HG03460 (cell line): ENCODE data around the gene TNNI2.

Experiments
- ATAC-seq: cut with Tn5 transposase; IDR thresholded peaks from one replicate; pipeline ENCODE4 v1.9.1; 2021; ENCODE audit not compliant: unreplicated experiment

Gene TNNI2

DNA sequence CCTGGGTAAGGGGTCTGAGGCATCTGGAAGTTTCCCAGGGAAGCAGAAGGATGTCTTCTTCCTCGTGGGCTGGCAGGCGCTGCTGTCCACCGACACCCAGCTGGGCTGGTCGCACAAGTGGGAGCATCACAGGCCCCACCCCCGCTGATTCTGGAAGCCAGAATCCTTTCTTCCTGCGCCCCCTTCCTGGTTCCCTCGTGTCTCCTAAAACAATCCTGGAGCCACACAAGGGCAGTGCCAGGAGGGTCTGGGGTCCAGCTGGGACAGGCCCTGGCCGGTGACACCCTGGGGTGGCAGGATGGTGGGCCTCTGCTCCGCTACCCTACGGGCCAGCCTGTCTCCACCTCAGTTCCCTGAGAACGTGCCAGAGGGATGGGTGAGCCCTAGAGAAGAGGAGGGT, 18.3 kb downstream of the TNNI2 start:
- no peak for ATAC-seq

DNA sequence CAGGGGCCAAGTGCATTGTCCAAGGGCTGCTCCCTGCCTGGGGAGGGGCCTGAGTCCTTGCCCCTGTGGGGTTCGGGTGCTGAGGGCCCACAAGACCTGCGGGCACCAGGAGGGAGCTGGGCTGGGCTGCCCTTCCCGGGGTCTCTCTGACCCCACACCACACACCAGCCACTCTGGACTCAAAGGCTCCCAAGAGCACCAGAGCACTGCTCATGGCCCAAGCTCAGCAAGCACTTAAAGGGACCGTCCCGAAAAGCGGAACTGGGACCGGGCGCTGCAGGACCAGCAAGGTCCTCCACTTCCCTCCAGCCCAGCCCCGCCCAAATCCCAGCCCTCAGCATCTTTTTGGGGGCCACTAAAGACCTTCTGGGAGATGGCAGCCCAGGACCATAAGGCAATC, 19.4 kb downstream of the TNNI2 start:
- ATAC-seq = no peak

DNA sequence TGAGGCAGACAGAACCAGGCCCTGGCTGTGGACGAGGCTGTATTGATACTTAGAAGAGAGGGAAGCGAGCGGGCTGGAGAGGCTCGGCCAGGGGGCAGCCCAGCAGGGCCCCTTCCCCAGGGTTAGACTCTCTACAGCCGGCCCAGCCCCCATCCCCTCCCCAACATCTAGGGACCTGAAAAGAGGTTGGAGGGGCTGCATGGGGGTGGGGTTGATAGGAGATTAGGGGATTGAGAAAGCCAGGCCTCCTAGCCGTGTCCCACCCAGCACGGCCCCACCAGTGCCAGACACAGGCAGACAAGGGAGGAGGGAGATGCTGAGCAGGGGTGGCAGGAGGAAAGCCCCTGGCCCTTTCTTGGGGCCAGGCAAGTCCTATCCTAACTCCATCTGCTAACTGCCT, 19.8 kb downstream of the TNNI2 start:
- no peak for ATAC-seq

DNA sequence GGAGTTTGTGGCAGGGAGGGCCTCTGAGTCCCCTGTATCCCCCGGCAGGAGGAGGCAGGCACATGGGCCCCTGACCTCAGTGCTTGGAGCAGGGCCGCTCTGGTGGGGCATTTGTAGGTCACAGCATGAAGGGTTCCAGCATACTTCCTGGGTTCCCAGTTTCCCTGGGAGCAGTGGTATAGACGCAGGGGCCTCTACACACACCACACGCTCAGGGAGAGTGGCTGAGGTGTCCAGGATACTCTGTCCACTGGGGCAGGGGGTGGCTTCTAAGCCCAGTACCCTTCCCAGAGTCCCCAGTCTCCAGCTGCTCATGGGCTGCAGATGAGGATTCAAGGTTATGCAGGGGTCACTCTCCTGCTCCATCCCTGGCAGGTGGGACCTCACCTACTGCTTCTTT, 20.2 kb downstream of the TNNI2 start:
- no peak for ATAC-seq

DNA sequence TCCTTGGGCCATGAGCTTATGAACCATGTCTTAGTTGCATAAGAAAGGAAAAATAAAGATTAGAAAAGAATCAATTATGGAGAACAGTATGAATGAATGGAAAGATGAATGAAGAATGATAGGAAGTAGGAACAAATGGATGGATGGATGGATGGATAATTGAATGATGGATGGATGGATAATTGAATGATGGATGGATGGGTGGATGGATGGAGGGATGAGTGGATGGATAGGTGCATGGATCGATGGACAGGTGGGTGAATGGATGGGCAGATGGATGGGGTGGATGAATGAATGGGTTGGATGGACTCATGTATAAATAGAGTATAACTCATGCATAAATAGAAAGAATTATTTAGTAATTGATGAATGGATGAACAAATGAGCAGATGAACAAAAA, 21.3 kb downstream of the TNNI2 start:
- no peak for ATAC-seq

DNA sequence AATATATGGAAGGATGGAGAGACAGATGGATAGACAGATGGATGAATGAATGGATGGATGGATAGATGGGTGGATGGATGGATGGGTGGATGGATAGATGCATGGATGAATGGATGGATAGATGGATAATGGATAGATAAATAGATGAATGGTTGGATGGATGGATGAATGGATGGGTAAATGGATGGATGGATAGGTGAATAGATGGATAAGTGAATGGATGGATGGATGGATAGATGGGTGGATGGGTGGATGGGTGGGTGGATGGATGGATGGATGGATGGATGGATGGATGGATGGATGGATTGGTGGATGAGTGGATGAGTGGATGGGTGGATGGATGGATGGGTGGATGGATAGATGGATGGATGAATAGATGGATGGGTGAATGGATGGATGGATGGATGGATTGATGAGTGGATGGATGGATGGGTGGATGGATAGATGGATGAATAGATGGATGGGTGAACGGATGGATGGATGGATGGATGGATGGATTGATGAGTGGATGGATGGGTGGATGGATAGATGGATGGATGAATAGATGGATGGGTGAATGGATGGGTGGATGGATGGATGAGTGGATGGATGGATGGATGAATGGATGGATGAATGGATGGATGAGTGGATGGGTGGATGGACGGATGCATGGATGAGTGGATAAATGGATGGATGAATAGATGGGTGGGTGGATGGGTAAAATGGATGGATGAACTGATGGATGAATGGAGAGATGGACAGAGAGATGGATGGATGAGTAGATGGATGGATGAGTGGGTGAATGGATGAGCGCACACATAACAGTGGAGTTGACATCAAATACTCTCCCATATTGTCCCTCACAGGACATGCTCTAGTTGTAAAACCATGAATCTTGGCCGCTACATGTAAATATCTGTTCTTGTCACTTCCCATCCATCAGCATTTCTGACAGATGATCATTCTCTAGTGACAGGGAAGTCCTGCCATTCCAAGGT, 22.9 kb downstream of the TNNI2 start:
- ATAC-seq = no peak

DNA sequence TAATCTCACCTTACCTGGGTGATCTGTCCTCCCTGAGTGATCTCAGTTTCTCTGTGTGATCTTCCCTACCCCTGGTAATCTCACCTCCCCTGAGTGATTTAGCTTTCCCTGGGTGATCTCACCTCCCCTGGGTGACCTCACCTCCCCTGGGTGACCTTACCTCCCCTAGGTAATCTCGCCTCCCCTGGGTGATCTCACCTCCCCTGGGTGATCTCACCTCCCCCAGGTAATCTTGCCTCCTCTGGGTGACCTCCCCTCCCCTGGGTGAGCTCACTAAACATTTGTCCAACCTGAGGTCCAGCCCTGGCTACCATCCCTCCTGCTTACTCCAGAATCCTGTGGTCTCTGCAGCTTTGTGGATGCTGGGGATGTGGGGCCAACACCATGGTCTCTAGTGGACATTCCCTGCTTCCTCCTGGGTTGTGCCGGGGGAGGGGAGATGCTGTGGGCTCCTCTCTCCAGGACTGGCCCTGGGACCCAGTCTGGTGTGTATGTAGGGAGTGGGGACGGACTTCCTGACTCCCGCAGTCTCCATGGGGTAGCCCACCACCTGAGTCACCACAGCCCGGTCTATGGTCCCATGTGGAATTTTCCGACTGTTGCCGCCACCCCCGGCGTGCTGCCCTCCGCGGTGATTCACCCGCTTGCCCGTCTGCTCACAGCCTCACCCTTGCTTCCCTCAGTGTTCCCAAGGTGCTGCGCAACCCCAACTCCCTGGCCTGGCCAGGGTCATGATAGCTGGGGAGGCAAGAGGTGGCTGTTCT, 24.0 kb downstream of the TNNI2 start:
- ATAC-seq = no peak

DNA sequence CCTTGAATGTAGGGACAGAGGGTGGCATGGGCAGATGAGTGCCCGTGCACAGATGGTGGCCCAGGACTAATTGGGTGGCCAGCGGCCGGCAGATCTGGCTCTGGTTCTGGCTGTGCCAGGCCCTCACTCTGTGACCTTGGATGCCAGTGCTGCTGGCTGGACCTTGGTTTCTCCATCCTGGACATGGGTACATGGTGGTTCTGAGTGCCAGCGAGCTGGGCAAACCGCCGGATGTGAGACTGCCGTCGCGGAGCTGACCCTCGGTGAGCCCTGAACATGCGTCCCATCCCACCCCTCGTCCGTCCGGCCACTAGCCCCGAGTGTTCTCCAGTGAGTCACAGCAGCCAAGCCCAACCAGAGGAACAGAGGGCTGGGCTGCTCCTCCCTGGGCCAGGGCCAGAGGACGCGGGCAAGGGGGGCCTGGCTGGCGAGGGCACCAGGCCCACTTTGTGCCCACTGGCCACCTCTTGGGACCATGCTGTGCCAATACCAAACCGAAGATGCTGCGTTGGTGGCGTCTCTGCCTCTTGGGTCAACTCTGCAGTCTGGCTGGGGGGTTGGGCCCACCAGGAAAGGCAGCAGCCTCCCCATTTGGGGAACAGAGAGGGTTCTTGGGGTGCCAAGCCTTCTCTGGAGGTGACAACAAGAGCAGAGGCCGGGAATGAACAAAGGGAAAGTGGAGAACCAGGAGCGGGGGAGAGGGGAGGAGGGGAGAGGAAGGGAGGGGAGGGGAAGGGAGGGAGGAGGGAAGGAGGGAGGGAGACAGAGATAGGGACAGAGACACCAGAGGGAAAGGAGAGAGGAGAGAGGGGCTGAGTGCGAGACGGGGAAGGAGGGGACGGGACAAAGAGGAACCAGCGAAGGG, 24.8 kb downstream of the TNNI2 start:
- ATAC-seq = no peak

DNA sequence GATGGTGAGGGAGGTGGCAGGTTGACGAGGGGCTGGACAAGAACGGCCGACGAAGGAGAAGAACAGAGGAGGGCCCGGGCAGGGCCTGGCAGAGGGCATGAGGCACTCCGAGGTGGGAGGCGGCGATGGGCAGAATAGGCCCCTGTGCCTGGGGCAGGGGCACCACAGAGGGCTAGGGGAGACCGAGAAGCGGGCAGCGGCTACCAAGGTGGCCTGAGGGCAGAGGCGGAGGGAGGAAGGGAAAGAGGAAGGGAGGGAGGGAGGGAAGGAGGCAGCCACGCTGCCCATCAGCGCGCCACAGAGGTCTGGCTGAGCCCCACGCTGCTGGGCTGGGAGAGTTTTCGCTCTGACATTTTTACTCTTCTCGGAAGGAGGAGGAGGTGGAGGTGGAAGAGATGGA, 25.4 kb downstream of the TNNI2 start:
- no peak for ATAC-seq

DNA sequence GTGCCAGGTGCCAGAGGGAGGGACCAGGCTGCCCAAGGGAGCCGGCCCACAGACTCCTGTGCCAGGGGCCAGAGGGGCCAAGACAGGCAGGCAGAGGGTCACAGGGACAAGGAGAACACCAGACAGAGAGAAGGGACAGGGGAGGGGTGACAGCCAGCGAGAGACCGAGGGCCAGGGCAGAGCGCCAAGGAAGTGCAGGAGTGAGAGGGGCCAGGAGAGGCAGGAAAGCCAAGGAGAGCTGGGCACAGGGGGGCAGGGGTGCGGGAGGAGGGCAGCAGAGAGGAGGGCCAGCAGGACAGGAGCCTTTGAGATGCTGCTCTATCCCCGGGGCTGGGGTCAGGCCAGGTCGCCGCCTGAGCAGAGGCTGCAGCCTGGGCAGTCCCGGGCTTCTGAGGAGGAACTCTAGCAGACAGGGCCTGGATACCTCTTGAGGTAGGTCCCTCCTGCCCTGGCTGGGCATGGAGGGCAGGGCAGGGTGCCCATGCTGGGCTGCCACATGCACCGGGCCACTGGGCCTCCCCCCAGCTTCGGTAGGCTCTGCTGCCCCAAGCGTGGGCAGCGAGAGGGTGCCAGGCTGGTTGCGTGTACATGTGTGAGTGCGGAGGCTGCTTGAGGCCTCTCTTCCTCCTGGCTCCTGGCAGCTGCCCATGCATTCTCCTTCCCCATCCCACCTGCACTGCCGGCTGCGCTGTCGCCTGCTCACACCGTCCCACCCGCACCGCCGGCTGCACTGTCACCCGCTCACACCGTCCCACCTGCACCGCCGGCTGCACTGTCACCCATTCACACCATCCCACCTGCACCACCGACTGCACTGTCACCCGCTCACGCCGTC, 26.3 kb downstream of the TNNI2 start:
- no peak for ATAC-seq

DNA sequence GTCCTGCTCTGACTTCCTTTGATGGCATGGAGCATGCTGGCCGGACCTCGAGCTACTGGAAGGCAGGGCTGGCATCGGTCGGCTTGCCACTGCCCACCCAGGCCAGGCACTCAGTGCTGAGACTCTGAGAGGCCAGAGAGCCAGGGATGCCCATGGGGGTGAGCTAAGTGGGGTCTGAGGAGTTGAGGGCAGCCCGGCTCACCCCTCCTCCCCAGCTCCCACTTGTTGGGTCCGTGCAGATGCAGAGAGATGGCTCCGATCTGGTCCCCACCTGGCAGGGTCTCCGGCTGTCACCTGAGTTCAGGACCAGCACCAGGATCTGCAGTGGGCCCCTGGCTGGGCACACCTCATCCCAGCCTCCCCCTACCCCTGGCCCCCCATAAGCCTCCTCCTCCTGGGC, 27.4 kb downstream of the TNNI2 start:
- no peak for ATAC-seq

DNA sequence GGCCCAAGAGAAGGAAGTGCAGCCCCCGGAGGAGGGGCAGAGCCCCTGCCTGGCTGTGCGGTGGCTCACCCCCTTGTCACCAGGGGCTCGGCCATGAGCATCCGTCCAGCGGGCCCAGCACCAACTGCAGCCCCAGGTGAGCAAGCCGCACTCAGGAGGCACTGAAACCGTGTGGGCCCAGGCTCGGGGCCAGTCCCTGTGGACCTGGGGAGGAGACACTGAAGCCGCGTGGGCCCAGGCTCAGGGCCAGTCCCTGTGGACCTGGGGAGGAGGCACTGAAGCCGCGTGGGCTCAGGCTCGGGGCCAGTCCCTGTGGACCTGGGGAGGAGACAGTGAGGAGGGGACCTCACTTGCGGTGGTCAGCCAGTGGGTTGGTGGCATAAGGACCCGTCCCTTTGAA, 28.0 kb downstream of the TNNI2 start:
- ATAC-seq = no peak

DNA sequence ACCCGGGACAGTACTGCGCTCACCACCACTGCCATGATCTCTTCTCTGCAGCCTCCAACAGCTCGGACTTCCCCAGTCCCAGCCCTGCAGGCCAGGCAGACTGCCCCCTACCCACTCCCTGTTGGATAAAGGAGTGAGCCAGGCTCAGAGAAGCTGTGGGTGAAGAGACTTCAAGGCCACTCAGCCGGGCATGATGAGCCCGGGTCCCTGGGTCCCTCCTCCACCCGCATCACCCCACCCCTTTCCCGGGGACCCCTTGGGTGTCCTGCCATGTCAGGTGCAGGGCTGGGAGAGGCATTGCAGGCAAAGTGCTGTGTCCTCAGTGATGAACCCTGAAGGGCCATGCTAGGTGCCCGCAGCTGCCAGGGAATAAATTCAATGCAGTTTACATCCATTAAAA, 28.6 kb downstream of the TNNI2 start:
- no peak for ATAC-seq

DNA sequence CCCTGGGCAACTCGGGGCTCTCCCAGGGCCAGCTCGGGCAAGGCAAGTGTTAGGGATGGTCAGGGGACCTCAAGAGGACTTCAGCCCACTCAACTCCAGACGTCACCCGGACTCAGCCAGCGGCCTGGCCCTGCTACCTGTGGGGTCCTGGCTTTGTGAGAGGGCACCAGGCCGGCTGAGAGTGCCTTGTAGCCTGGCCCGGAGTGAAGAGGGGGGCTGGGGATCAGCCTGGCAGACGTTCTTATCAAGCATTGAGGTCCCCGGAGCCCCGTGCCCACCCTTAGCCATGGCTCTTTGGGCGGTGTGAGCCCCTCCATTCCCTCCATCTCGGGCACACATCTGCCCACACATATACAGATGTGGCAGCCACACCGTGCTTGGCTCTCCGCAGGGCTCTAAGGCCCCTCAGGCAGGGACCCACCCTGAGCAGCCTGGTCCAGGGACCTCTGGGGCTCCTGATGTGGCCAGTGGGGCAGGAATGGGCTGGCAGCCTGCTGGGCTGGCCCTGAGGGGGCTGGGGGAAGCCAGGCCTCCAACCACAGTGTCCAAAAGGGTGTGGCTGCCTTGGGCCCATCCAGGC, 29.4 kb downstream of the TNNI2 start:
- no peak for ATAC-seq

DNA sequence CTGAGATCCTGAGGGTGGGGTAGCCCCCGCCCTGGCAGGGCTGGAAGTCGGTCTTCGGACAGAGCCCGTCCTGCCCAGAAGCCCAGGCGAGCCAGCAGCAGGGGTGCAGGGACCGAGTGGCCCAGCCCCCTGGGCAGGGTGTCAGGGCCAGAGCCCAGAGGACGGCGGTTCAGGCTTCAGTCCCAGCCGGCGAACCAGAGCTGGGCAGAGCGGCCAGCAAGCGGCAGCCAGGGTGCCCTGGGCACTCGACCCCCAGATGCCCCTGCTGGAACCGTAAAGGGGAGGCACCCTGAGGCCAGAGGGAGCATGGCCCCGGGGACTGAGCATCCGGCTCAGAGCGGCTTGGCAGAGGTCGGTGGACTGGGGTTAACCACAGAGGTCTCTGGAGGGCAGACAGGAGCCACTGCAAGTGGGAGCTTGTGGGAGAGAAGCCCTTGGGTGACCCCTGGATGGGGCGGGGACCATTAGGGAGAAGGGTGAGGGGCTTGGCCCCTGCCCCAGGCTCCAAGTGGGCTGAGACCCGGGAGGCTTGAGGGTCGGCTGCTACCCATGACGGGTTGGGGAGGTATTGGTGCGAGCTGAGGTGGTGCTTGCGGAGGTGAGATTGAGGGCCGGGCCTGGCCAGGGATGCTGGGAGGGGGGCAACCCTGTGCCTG, 30.0 kb downstream of the TNNI2 start:
- ATAC-seq = no peak

DNA sequence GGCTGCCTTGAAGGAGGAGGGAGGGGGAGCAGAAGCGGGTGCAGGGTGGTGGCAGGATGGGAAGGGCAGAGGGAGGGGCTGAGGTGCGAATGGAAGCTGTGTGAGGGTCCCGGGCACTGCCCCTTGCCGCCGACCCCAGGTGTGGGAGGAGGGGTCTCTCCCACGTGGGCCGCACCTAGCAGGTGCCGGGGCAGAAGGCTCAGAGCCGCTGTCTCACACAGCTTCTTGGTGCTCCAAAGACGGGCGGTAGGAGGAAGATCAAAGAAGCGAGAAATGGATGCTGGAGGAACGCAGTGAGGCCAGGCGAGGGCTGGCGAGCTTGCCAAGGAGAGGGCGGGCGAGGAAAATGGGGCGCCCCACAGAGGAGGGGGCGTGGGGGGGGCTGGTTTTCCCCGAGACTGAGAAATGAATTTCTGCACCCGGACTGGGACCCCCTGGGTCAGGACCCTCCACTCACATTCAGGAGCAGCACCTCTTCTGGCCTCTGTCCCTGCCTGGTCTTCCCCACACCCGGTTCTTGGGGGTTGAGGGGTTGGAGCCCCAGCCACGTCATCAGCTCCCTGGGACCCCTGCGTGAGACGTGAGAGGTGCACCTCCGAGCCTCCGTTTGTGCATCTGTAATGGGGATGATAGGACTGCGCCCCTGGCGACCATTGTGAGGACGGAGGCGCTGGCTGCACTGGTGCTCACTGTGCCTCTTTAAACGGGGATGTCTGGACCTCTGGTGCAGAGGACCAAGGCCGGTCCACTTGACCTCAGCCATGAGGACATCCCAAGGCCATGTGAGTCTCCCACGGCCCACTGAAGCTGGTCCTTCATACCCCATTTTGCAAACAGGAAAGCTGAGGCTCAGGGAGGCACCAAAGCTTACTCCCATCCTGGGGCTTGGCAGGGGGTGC, 30.9 kb downstream of the TNNI2 start:
- no peak for ATAC-seq

DNA sequence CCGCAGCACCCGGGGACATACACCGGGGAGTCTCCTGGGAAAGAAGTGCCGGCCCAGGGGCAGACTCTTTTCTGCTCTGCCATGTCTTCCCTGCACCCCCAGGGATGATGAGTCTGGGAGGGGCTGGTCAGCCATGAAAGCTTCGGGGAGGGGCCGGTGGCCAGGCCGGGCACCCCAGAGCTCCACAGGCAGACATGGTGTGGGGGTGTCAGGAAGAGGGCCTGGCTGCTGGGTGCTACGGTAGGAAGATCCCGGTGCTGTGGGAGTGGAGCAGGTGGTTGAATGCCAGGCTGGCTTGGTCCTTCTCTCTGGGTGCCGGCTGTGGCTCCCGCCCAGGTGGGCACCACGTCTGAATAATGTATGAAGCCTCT, 31.5 kb downstream of the TNNI2 start:
- no peak for ATAC-seq

DNA sequence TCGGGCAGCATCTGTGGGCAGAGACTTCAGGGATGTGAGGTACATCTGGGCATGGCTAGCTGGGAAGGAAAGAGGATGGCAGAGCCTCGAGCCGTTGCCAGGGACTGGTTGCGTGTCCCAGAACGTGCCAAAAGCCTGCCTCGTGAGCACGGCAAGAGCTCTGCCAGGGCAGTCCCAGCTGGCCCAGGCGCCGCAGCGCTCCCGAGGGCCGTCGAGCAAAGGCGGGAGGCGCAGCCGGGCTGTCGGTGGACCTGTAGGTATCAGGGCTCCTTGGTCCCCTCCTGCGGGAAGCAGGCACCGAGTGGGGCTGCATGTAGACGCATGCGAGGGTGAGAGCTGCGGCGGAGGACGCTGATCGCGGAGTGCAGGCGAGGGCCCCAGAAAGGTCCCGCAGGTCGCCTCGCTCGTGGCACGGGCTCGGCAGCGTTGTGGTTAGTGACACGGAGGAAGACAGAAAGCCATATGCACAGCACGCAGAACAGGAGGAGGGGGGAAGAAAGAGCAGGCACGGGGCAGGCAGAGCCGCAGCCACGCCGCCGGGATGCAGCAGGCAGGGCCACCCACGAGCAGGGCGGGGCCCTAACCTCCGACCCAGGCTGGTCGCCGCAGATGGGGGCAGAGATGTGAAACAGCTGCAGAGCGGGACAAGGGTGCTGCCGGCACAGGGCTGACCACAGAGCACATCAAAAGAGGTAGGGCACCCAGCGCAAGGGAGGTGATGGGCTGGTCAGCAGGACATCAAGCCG, 32.1 kb downstream of the TNNI2 start:
- no peak for ATAC-seq
